ENCODE results near the gene KCNAB2. TPM values are rescaled to one million over a fixed set of nuclear protein-coding genes. Genes with fewer than 3 reads are reported as not detected.

KCNAB2 gene
- total RNA-seq, 1 experiment from 2014 or later: 4.7 TPM

GRCh38 chr1:6088956-6089355 lies 43.3 kb downstream of the KCNAB2 start:
- no peak for DNase-seq
- no TSS peak for BruUV-seq (replicated peaks)
- intact Hi-C loops (cut with micrococcal nuclease; ENCODE audit: unreplicated experiment): no loop called here
- CTCF ChIA-PET: no interaction called here
- Mint-ChIP-seq H3K4me1 (ENCODE audit: low read depth, unreplicated experiment) (no peaks in the 10 kb centered on the region), H3K36me3 (ENCODE audit: insufficient read depth, unreplicated experiment) (no peaks in the 10 kb centered on the region), H3K4me3 (ENCODE audit: low read depth, unreplicated experiment) (no peak overlapping the region), H3K9me3 (ENCODE audit: low read depth, unreplicated experiment) (no peaks in the 10 kb centered on the region), H3K27ac (ENCODE audit: unreplicated experiment) (no peak overlapping the region), H3K27me3 (ENCODE audit: unreplicated experiment) (peaks cover 65% of the 10 kb centered on the region)
- TF ChIP-seq, protein P1, sequence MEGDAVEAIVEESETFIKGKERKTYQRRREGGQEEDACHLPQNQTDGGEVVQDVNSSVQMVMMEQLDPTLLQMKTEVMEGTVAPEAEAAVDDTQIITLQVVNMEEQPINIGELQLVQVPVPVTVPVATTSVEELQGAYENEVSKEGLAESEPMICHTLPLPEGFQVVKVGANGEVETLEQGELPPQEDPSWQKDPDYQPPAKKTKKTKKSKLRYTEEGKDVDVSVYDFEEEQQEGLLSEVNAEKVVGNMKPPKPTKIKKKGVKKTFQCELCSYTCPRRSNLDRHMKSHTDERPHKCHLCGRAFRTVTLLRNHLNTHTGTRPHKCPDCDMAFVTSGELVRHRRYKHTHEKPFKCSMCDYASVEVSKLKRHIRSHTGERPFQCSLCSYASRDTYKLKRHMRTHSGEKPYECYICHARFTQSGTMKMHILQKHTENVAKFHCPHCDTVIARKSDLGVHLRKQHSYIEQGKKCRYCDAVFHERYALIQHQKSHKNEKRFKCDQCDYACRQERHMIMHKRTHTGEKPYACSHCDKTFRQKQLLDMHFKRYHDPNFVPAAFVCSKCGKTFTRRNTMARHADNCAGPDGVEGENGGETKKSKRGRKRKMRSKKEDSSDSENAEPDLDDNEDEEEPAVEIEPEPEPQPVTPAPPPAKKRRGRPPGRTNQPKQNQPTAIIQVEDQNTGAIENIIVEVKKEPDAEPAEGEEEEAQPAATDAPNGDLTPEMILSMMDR (IDR thresholded peaks at IDR 0.05; ENCODE audit: unreplicated experiment): no peak

DNA sequence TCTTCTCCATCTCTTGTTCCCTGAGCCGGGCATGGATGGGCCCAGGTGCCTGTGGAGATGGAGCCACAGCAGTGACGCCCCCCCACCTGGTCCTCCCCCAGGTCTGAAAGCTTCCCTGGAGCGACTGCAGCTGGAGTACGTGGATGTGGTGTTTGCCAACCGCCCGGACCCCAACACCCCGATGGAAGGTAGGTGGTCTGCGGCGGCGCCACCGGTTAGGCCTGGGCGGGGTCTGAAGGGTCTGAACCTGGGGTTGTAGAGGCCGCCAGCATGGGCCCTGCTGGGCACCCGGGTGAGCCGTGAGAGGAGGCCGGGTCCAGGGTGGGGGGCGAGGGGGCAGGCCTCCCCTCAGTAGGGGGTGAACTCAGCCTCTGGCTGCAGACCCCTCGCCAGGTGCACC lies 44.6 kb downstream of the KCNAB2 start:
- Mint-ChIP-seq H3K36me3 (ENCODE audit: insufficient read depth, unreplicated experiment) (no peaks in the 10 kb centered on the region), H3K27ac (ENCODE audit: unreplicated experiment) (no peak overlapping the region), H3K27me3 (ENCODE audit: unreplicated experiment) (peaks cover 61% of the 10 kb centered on the region), H3K4me1 (ENCODE audit: low read depth, unreplicated experiment) (no peaks in the 10 kb centered on the region), H3K9me3 (ENCODE audit: low read depth, unreplicated experiment) (no peaks in the 10 kb centered on the region), H3K4me3 (ENCODE audit: low read depth, unreplicated experiment) (no peak overlapping the region)
- DNase-seq: no peak
- no TSS peak for BruUV-seq (replicated peaks)
- TF ChIP-seq, protein P1 (IDR thresholded peaks at IDR 0.05; ENCODE audit: unreplicated experiment): no peak
- CTCF ChIA-PET: no interaction called here
- intact Hi-C loops (cut with micrococcal nuclease; ENCODE audit: unreplicated experiment): no loop called here

DNA sequence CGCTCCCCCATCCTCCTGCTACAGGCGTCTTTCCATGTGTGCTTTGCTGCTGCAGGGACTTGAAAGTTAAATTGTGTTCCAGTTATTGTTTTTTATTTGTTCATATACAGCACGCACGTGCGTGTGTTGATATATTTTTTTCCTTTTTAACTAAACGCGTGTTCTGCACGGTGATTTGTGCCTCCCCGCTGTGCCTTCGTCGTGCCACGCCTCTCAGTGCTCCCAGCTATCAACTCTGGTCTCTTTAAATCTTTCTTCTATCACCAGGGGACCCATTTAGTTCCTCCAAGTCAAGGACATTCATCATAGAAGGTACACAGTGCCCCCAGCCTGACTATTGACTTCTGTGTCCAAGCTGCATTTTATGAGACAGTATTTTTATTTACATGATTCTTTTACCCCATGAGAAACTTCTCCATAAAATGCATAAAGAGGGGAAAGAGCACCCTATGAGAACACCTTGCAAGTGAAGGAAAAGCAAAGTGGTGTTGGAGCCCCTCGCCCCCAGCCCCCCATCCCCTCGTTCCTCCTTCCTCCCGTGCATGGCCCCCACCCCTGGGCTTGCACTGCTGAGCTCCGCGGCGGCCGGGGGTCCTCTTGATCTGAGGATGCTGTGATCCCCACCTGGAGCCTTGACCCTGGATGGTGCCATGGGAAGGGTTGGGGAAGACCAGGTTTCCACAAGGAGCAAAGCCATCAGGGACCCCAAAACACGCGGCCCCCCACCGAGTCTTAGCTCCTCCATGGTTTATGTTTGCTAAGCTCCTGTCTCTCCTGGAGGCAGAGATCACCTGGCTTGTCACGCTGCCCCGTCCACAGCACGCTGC lies 45.5 kb downstream of the KCNAB2 start:
- Mint-ChIP-seq H3K4me1 (ENCODE audit: low read depth, unreplicated experiment) (no peaks in the 10 kb centered on the region), H3K9me3 (ENCODE audit: low read depth, unreplicated experiment) (no peaks in the 10 kb centered on the region), H3K27me3 (ENCODE audit: unreplicated experiment) (peaks cover 54% of the 10 kb centered on the region), H3K27ac (ENCODE audit: unreplicated experiment) (no peak overlapping the region), H3K4me3 (ENCODE audit: low read depth, unreplicated experiment) (no peak overlapping the region), H3K36me3 (ENCODE audit: insufficient read depth, unreplicated experiment) (no peaks in the 10 kb centered on the region)
- intact Hi-C loops (cut with micrococcal nuclease; ENCODE audit: unreplicated experiment): no loop called here
- no TSS peak for BruUV-seq (replicated peaks)
- CTCF ChIA-PET: no interaction called here
- DNase-seq: no peak
- TF ChIP-seq, protein P1 (IDR thresholded peaks at IDR 0.05; ENCODE audit: unreplicated experiment): no peak

DNA sequence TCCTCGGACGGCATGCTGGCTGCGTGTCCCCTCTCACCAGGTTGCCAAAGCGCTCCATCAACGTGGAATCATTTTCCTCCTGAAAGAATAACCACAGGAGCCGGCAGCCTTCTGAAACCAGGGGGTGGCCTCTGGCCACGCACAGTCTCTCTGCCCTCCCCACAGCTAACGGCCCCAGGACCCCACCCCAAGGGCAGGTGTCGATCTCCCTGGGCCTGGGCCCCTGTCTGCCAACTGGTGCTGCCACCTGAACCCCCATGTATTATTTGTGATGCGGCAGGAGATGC lies 46.1 kb downstream of the KCNAB2 start:
- Mint-ChIP-seq H3K4me3 (ENCODE audit: low read depth, unreplicated experiment) (no peak overlapping the region), H3K36me3 (ENCODE audit: insufficient read depth, unreplicated experiment) (no peaks in the 10 kb centered on the region), H3K9me3 (ENCODE audit: low read depth, unreplicated experiment) (no peaks in the 10 kb centered on the region), H3K27ac (ENCODE audit: unreplicated experiment) (no peak overlapping the region), H3K4me1 (ENCODE audit: low read depth, unreplicated experiment) (no peaks in the 10 kb centered on the region), H3K27me3 (ENCODE audit: unreplicated experiment) (peaks cover 48% of the 10 kb centered on the region)
- no peak for DNase-seq
- CTCF ChIA-PET: no interaction called here
- TF ChIP-seq, protein P1 (IDR thresholded peaks at IDR 0.05; ENCODE audit: unreplicated experiment): no peak
- no TSS peak for BruUV-seq (replicated peaks)
- intact Hi-C loops (cut with micrococcal nuclease; ENCODE audit: unreplicated experiment): no loop called here
